HCT116 (cell line): ENCODE measurements around the gene STIL. TPM values are rescaled to one million over a fixed set of nuclear protein-coding genes. Genes with fewer than 3 reads are reported as not detected.

Experiments
- ATAC-seq: fragments of 200-7000 bp; cut with Tn5 transposase; 2 replicates; pipeline ENCODE4 v1.9.1; 2020; ENCODE audit warnings: mild to moderate bottlenecking, moderate library complexity
- BruUV-seq: library from RNA; stranded (reverse); fragments of 400-500 nt; replicated peaks from 2 replicates; lab custom pipeline; 2021; lab: Mats Ljungman, UMichigan
- CTCF ChIA-PET: fragments of 300-600 bp; sonication (Branson Sonifier 250); formaldehyde crosslinking; loops from one replicate; lab custom pipeline; 2021; ENCODE audit warnings: antibody characterized with exemption; lab: Charles Lee
- POLR2A ChIA-PET: fragments of 300-600, 350-600 bp; sonication (Branson Sonifier 250); formaldehyde crosslinking; loops from one replicate; lab custom pipeline; 2021; ENCODE audit warnings: antibody characterized with exemption; lab: Charles Lee
- RAD21 ChIA-PET, 2 experiments: fragments of 300-600 bp; sonication (Branson Sonifier 250); formaldehyde crosslinking; loops; one replicate each; lab custom pipeline; 2023; ENCODE audit warnings: low total read pairs in 2 of 2; ENCODE audit not compliant: uncharacterized antibody in 2 of 2, unreplicated experiment in 2 of 2, low non-redundant PET in 1 of 2; lab: Charles Lee
- DNase-seq: peaks from one replicate; pipeline ENCODE4 v3.0.0-alpha.2; 2010; ENCODE audit warnings: low read depth, low spot score
- H2AFZ ChIP-seq: fragments of 200-600 bp; shearing (Covaris generic), sonication (generic); 2 replicates; pipeline ENCODE4 v1.6.1; 2017; ENCODE audit warnings: low read depth, mixed run types, mixed read lengths, antibody characterized with exemption, low read length; ENCODE audit not compliant: poor library complexity, severe bottlenecking
- H3K27ac ChIP-seq: 2 replicates; pipeline ENCODE4 v1.5.1; 2012; ENCODE audit warnings: low read depth, low read length
- H3K27me3 ChIP-seq: fragments of 200-600 bp; sonication (generic); 2 replicates; pipeline ENCODE4 v1.6.1; 2016; ENCODE audit warnings: mixed run types, low read length, mixed read lengths; ENCODE audit not compliant: insufficient read depth
- H3K36me3 ChIP-seq, 2 experiments: fragments of 200-500 bp in 1 of 2; fragments of 200-600 bp in 1 of 2; sonication (Bioruptor generic) in 1 of 2; sonication (generic) in 1 of 2; 2 replicates each; pipeline versions ENCODE4 v1.5.1 to v1.6.1; 2014 to 2016; ENCODE audit warnings: low read length in 2 of 2, inconsistent platforms in 1 of 2, mixed read lengths in 1 of 2, mixed run types in 1 of 2; ENCODE audit not compliant: insufficient read depth in 2 of 2, control insufficient read depth in 1 of 2
- H3K4me1 ChIP-seq, 2 experiments: fragments of 200-600 bp in 1 of 2; sonication (generic) in 1 of 2; 2 replicates each; pipeline versions ENCODE4 v1.5.1 to v1.6.1; 2012 to 2017; ENCODE audit warnings: low read length in 2 of 2, inconsistent platforms in 1 of 2, mild to moderate bottlenecking in 1 of 2, mixed read lengths in 1 of 2, mixed run types in 1 of 2, moderate library complexity in 1 of 2; ENCODE audit not compliant: insufficient read depth in 2 of 2, control insufficient read depth in 1 of 2
- H3K4me2 ChIP-seq: fragments of 200-600 bp; sonication (generic); 2 replicates; pipeline ENCODE4 v1.6.1; 2017; ENCODE audit warnings: mixed run types, low read length, mixed read lengths
- H3K4me3 ChIP-seq, 2 experiments: fragments of 200-600 bp in 1 of 2; sonication (generic) in 1 of 2; replicated peaks in 1 of 2; 2 replicates each; pipeline ENCODE4 v1.5.1; 2011 to 2016; ENCODE audit warnings: low read length in 2 of 2, control low read depth in 1 of 2, low read depth in 1 of 2, mild to moderate bottlenecking in 1 of 2, mixed read lengths in 1 of 2, mixed run types in 1 of 2
- H3K79me2 ChIP-seq: fragments of 200-600 bp; sonication (generic); 2 replicates; pipeline ENCODE4 v1.6.1; 2017; ENCODE audit warnings: mild to moderate bottlenecking, mixed run types, low read length, moderate library complexity, mixed read lengths; ENCODE audit not compliant: insufficient read depth
- H3K9ac ChIP-seq: fragments of 200-600 bp; sonication (generic); 2 replicates; pipeline ENCODE4 v1.6.1; 2016; ENCODE audit warnings: low read length, mixed read lengths
- H3K9me2 ChIP-seq: fragments of 200-600 bp; sonication (generic), shearing (Covaris generic); 2 replicates; pipeline ENCODE4 v1.6.1; 2017; ENCODE audit warnings: mixed run types, mild to moderate bottlenecking, moderate library complexity; ENCODE audit not compliant: insufficient read depth
- H3K9me3 ChIP-seq, 2 experiments: fragments of 200-500 bp in 1 of 2; fragments of 200-600 bp in 1 of 2; sonication (Bioruptor generic) in 1 of 2; sonication (generic) in 1 of 2; 2 replicates each; pipeline ENCODE4 v1.6.1; 2014 to 2017; ENCODE audit warnings: low read length in 2 of 2, mixed read lengths in 2 of 2, inconsistent platforms in 1 of 2, low read depth in 1 of 2, mild to moderate bottlenecking in 1 of 2, mixed run types in 1 of 2, moderate library complexity in 1 of 2; ENCODE audit not compliant: control insufficient read depth in 1 of 2, insufficient read depth in 1 of 2
- H4K20me1 ChIP-seq: fragments of 200-600 bp; sonication (generic), shearing (Covaris generic); 2 replicates; pipeline ENCODE4 v1.6.1; 2017; ENCODE audit warnings: mixed run types, mild to moderate bottlenecking, moderate library complexity; ENCODE audit not compliant: insufficient read depth
- CBX3 ChIP-seq: IDR thresholded peaks from 2 replicates; pipeline ENCODE4 v1.6.1; 2012; ENCODE audit warnings: low read depth
- CEBPB ChIP-seq: IDR thresholded peaks from 2 replicates; pipeline ENCODE4 v1.6.1; 2012; ENCODE audit warnings: low read depth
- EGR1 ChIP-seq: IDR thresholded peaks from 2 replicates; pipeline ENCODE4 v1.6.1; 2012; ENCODE audit warnings: low read depth
- EZH2phosphoT487 ChIP-seq: fragments of 200-600 bp; IDR thresholded peaks from 2 replicates; pipeline ENCODE4 v1.6.1; 2018; ENCODE audit warnings: antibody characterized with exemption, borderline replicate concordance
- SIN3A ChIP-seq: IDR thresholded peaks from 2 replicates; pipeline ENCODE4 v1.6.1; 2012; ENCODE audit warnings: low read depth
- SRF ChIP-seq: IDR thresholded peaks from 2 replicates; pipeline ENCODE4 v1.6.1; 2012; ENCODE audit warnings: low read depth
- TCF7L2 ChIP-seq: IDR thresholded peaks from 2 replicates; pipeline ENCODE4 v1.7.0; 2011; ENCODE audit warnings: borderline replicate concordance, inconsistent platforms; ENCODE audit not compliant: insufficient read depth, insufficient read length; ENCODE audit errors: extremely low read depth
- ZNF274 ChIP-seq: fragments of 200-500 bp; sonication (Bioruptor generic); IDR thresholded peaks from 2 replicates; pipeline ENCODE4 v1.6.1; 2014; ENCODE audit warnings: mild to moderate bottlenecking, low read depth, low read length, inconsistent platforms
- intact Hi-C: fragments of 100-400 bp; cut with micrococcal nuclease; formaldehyde crosslinking; loops from 2 replicates; pipeline ENCODE4 v1.10.0; 2022
- total RNA-seq: library from RNA; stranded (reverse); gene quantifications from one replicate; pipeline ENCODE4 v1.2.1, GENCODE V29; 2021; ENCODE audit not compliant: unreplicated experiment
- TF ChIP-seq, protein P1 (sequence below), 3 experiments: fragments of 200-600 bp in 1 of 3; sonication (generic) in 1 of 3; IDR thresholded peaks in 2 of 3; conservative IDR thresholded peaks in 1 of 3; 2 replicates each; pipeline ENCODE4 v1.5.1; 2012 to 2017; ENCODE audit warnings: low read depth in 2 of 3, low read length in 2 of 3, antibody characterized with exemption in 1 of 3, borderline replicate concordance in 1 of 3, control low read depth in 1 of 3, mild to moderate bottlenecking in 1 of 3, mixed read lengths in 1 of 3, mixed run types in 1 of 3, moderate library complexity in 1 of 3; ENCODE audit not compliant: insufficient read depth in 1 of 3

The STIL gene
- total RNA-seq, 1 experiment from 2014 or later = 34.4 TPM

DNA sequence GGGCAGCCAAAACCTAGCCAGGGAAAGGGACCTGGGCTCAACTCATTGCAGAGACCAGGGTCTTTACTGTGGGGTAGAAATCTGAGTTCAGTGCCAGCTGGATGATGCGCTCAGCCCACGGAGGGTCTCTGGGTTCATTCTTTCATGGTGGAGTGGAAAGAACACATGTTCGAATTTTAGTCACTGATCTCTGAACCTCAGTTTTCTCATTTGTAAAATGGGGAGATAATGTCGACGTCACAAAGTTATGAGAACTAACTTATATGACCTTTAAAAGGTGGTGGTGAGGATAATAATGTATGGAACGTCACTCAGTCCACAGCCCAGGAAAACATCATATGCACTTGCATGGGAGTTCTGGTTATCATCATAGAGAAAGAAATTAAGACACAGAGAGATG lies 80.8 kb downstream of the STIL start:
- no peaks in the 10 kb centered on the region for H3K4me1 ChIP-seq
- RAD21 ChIA-PET = no interaction called here
- POLR2A ChIA-PET = no interaction called here
- no peak overlapping the region for H3K4me2 ChIP-seq
- CTCF ChIA-PET = no interaction called here
- no peaks in the 10 kb centered on the region for H3K36me3 ChIP-seq
- no peaks in the 10 kb centered on the region for H3K9me3 ChIP-seq
- no peaks in the 10 kb centered on the region for H3K9me2 ChIP-seq
- DNase-seq (no peak), ATAC-seq (no peak)
- H3K79me2 ChIP-seq = no peaks in the 10 kb centered on the region
- no peaks in the 10 kb centered on the region for H3K27me3 ChIP-seq
- intact Hi-C loops = no loop called here
- no peak overlapping the region for H3K27ac ChIP-seq
- H3K9ac ChIP-seq = no peak overlapping the region
- H2AFZ ChIP-seq = no peak overlapping the region
- H4K20me1 ChIP-seq = no peaks in the 10 kb centered on the region
- no TSS peak for BruUV-seq
- no peak overlapping the region for H3K4me3 ChIP-seq
- no peak for TF ChIP-seq EGR1
- TF ChIP-seq EZH2phosphoT487 = no peak
- TF ChIP-seq ZNF274 = no peak
- no peak for TF ChIP-seq SRF

DNA sequence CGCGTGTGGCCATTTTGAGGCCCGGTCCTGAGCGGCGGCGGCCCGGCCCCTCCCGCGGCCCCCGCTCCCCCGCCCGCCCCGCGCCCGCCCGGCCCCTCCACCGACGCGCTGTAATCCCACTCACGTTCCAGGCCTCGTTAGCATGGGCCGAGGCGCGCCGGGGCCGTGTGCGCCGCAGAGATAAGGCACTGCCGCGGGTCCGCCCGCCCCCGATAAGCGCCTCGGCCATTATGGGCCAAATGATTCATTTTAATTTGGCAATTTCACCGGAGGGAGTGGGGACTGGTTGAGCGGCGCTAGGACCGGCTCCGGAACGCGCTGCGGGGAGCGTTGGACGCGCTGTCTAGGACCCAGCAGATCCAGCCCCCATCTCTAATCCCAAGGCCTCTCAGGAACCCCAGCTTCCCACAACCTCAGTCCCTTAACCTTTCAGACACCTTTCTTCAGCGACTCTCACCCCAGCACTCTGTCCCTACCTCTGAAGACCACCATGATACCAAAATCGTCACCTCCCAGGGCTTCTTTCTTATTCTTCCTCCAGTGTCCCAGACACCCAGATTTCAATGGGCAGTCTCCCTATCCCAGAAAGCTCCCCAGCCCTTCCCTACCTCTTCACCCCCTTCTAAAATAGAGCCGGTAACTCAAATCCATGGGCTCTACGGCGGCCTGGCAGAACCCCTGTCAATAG lies 81.6 kb downstream of the STIL start, which contains the start of gene TAL1:
TAL1 (minus strand) TSS at position 39 of the 688 bp plus-strand sequence. CDS start 6,337 bp downstream, outside the sequence.
- no peaks in the 10 kb centered on the region for H3K9me3 ChIP-seq
- H3K4me3 ChIP-seq = no peak within 1 kb of the TSS
- no peaks in the 10 kb centered on the region for H3K79me2 ChIP-seq
- H2AFZ ChIP-seq = no peak within 1 kb of the TSS
- H3K27ac ChIP-seq = no peak within 1 kb of the TSS
- no peak for TF ChIP-seq SRF
- no peak for TF ChIP-seq CBX3
- TF ChIP-seq, protein P1, sequence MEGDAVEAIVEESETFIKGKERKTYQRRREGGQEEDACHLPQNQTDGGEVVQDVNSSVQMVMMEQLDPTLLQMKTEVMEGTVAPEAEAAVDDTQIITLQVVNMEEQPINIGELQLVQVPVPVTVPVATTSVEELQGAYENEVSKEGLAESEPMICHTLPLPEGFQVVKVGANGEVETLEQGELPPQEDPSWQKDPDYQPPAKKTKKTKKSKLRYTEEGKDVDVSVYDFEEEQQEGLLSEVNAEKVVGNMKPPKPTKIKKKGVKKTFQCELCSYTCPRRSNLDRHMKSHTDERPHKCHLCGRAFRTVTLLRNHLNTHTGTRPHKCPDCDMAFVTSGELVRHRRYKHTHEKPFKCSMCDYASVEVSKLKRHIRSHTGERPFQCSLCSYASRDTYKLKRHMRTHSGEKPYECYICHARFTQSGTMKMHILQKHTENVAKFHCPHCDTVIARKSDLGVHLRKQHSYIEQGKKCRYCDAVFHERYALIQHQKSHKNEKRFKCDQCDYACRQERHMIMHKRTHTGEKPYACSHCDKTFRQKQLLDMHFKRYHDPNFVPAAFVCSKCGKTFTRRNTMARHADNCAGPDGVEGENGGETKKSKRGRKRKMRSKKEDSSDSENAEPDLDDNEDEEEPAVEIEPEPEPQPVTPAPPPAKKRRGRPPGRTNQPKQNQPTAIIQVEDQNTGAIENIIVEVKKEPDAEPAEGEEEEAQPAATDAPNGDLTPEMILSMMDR (IDR thresholded peaks at IDR 0.05 in 2 of 3, conservative IDR thresholded peaks at IDR 0.05 in 1 of 3; ENCODE audit: borderline replicate concordance in 1 of 3, insufficient read depth in 1 of 3, low read depth in 2 of 3, low read length in 2 of 3) = no peak
- no peak for TF ChIP-seq CEBPB
- no peak for TF ChIP-seq SIN3A
- TF ChIP-seq TCF7L2 = no peak
- BruUV-seq = no TSS peak
- H3K9me2 ChIP-seq = no peaks in the 10 kb centered on the region
- H3K27me3 ChIP-seq = no peaks in the 10 kb centered on the region
- ChIA-PET POLR2A (no interaction called here), RAD21 (no interaction called here), CTCF (no interaction called here)
- H3K36me3 ChIP-seq = no peaks in the 10 kb centered on the region
- H3K4me2 ChIP-seq = no peak within 1 kb of the TSS
- no peak within 1 kb of the TSS for H3K9ac ChIP-seq
- ATAC-seq (no peak), DNase-seq (no peak)
- intact Hi-C loops = no loop called here
- H3K4me1 ChIP-seq = no peaks in the 10 kb centered on the region
- no peaks in the 10 kb centered on the region for H4K20me1 ChIP-seq
